ENCODE results near the gene MUCL3. TPM values are rescaled to one million over a fixed set of nuclear protein-coding genes. Genes with fewer than 3 reads are reported as not detected.

MUCL3 gene
- total RNA-seq, 2 donors from 2014 or later, result not detected

DNA sequence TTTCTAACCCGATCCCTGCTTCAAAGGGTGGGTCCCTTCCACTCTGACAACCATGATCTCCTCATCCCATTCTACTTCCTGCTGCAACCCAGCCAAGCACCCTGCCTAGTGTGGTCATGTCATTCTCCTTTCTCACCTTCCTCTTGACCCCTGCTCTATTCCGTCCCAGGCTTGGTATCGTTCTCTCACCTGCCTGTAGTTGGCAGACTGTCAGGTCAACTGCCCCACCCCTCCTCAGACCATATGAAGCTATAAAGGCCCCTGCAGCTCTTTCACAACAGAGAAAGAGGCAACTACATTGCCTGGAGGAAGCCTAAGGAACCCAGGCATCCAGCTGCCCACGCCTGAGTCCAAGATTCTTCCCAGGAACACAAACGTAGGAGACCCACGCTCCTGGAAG is 42.7 kb downstream of the MUCL3 start, which contains the start of gene MUC21:
Gene MUC21, plus strand, starts transcription at position 280 of the 400 bp plus-strand sequence. CDS start 241 bp downstream, outside the sequence.
- Histone ChIP-seq H3K9me3 (no peaks in the 10 kb centered on the region), H3K27ac (no peak within 1 kb of the TSS), H3K4me3 (no peak within 1 kb of the TSS), H3K27me3 (replicated peaks; ENCODE audit: insufficient read depth) (no peaks in the 10 kb centered on the region), H3K36me3 (no peaks in the 10 kb centered on the region), H3K4me1 (replicated peaks) (no peaks in the 10 kb centered on the region)
- intact Hi-C loops (cut with DNase I), result no loop called here
- TF ChIP-seq, protein P1, sequence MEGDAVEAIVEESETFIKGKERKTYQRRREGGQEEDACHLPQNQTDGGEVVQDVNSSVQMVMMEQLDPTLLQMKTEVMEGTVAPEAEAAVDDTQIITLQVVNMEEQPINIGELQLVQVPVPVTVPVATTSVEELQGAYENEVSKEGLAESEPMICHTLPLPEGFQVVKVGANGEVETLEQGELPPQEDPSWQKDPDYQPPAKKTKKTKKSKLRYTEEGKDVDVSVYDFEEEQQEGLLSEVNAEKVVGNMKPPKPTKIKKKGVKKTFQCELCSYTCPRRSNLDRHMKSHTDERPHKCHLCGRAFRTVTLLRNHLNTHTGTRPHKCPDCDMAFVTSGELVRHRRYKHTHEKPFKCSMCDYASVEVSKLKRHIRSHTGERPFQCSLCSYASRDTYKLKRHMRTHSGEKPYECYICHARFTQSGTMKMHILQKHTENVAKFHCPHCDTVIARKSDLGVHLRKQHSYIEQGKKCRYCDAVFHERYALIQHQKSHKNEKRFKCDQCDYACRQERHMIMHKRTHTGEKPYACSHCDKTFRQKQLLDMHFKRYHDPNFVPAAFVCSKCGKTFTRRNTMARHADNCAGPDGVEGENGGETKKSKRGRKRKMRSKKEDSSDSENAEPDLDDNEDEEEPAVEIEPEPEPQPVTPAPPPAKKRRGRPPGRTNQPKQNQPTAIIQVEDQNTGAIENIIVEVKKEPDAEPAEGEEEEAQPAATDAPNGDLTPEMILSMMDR (IDR thresholded peaks at IDR 0.05), result no peak
- TF ChIP-seq POLR2AphosphoS5 (IDR thresholded peaks at IDR 0.05) (no peak), POLR2A (IDR thresholded peaks at IDR 0.05) (no peak)
- WGBS, result 78% methylated on average over 6 of the region's 6 CpGs
- no peak for DNase-seq (ENCODE audit: low spot score)

DNA sequence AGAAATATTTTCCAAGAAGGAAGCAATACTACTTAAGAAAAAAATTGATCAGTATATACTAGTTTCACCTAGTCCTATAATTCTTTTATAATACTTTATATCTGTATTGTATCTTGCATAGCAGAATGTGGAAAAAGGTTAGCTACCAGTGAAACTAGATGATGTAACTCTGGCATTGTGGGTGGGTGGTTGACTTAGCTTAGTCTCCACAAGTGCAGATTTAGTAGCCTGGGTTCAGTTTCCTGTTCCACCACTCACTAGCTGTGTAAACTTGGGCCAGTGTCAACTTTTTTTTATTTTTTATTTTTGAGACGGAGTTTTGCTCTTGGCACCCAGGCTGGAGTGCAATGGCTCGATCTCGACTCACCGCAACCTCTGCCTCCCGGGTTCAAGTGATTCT is 44.7 kb downstream of the MUCL3 start:
- TF ChIP-seq POLR2AphosphoS5 (IDR thresholded peaks at IDR 0.05) (no peak), POLR2A (IDR thresholded peaks at IDR 0.05) (no peak)
- TF ChIP-seq, protein P1 (IDR thresholded peaks at IDR 0.05), result no peak
- H3K36me3 ChIP-seq, result no peaks in the 10 kb centered on the region
- H3K4me1 ChIP-seq (replicated peaks), result no peaks in the 10 kb centered on the region
- no peaks in the 10 kb centered on the region for H3K9me3 ChIP-seq
- H3K27ac ChIP-seq, result no peak overlapping the region
- WGBS, result 77% methylated on average over 5 of the region's 5 CpGs
- intact Hi-C loops (cut with DNase I), result no loop called here
- no peak for DNase-seq (ENCODE audit: low spot score)
- no peaks in the 10 kb centered on the region for H3K27me3 ChIP-seq (replicated peaks; ENCODE audit: insufficient read depth)
- no peak overlapping the region for H3K4me3 ChIP-seq

- DNase-seq (ENCODE audit: low spot score), result no peak
- TF ChIP-seq POLR2A (IDR thresholded peaks at IDR 0.05) (no peak), POLR2AphosphoS5 (IDR thresholded peaks at IDR 0.05) (no peak)
- TF ChIP-seq, protein P1 (IDR thresholded peaks at IDR 0.05), result no peak
- no peaks in the 10 kb centered on the region for H3K27me3 ChIP-seq (replicated peaks; ENCODE audit: insufficient read depth)
- H3K36me3 ChIP-seq, result no peaks in the 10 kb centered on the region
- H3K4me3 ChIP-seq, result no peak overlapping the region
- H3K4me1 ChIP-seq (replicated peaks), result no peaks in the 10 kb centered on the region
- intact Hi-C loops (cut with DNase I), result no loop called here
- H3K27ac ChIP-seq, result no peak overlapping the region
- 85% methylated on average over 6 of the region's 6 CpGs for WGBS
- no peaks in the 10 kb centered on the region for H3K9me3 ChIP-seq
These were observed 46.5 kb downstream of the MUCL3 start for GRCh38 chr6:30987304-30987703.

DNA sequence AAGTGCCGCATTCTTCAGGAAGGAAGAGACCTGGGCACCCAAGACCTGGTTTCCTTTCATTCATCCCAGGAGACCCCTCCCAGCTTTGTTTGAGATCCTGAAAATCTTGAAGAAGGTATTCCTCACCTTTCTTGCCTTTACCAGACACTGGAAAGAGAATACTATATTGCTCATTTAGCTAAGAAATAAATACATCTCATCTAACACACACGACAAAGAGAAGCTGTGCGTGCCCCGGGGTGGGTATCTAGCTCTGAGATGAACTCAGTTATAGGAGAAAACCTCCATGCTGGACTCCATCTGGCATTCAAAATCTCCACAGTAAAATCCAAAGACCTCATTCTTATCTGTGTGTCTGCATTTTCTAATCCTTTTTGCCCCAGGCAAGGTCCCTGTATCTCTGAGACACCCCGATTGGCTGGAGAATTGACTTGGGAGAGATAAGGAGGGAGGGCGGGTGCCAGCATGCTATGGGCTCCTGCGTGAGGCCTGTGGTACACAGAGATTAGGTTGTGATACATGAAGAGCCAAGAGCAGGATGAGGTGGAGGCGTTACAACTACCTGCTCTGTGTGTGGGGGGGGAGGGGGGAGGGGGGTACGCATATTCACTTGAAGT is 47.5 kb downstream of the MUCL3 start:
- Histone ChIP-seq H3K4me1 (replicated peaks) (no peaks in the 10 kb centered on the region), H3K27ac (no peak overlapping the region), H3K27me3 (replicated peaks; ENCODE audit: insufficient read depth) (no peaks in the 10 kb centered on the region), H3K36me3 (no peaks in the 10 kb centered on the region), H3K4me3 (no peak overlapping the region), H3K9me3 (no peaks in the 10 kb centered on the region)
- 73% methylated on average over 9 of the region's 9 CpGs for WGBS
- TF ChIP-seq POLR2A (IDR thresholded peaks at IDR 0.05), result no peak
- no peak for TF ChIP-seq POLR2AphosphoS5 (IDR thresholded peaks at IDR 0.05)
- TF ChIP-seq, protein P1 (IDR thresholded peaks at IDR 0.05), result no peak
- intact Hi-C loops (cut with DNase I), result no loop called here
- DNase-seq (ENCODE audit: low spot score), result no peak

GRCh38 chr6:30990422-30991086 is 49.8 kb downstream of the MUCL3 start:
- Histone ChIP-seq H3K4me3 (no peak overlapping the region), H3K36me3 (no peaks in the 10 kb centered on the region), H3K4me1 (replicated peaks) (no peaks in the 10 kb centered on the region), H3K9me3 (no peaks in the 10 kb centered on the region), H3K27ac (no peak overlapping the region), H3K27me3 (replicated peaks; ENCODE audit: insufficient read depth) (no peaks in the 10 kb centered on the region)
- no peak for DNase-seq (ENCODE audit: low spot score)
- intact Hi-C loops (cut with DNase I), result no loop called here
- WGBS, result 75% methylated on average over 8 of the region's 8 CpGs
- no peak for TF ChIP-seq POLR2AphosphoS5 (IDR thresholded peaks at IDR 0.05)
- TF ChIP-seq, protein P1 (IDR thresholded peaks at IDR 0.05), result no peak
- no peak for TF ChIP-seq POLR2A (IDR thresholded peaks at IDR 0.05)

All from prostate gland (tissue), 2 donors.